IPS DF 4.7 (cell line): Measurements from ENCODE around the gene EIF2D.
"Not testable (repeated sequence)": the region's sequence is repeated elsewhere in the genome, so short reads cannot be mapped to it uniquely, and the experiment has no call there.

ENCODE experiments used
- DNase-seq: peaks from one replicate; pipeline ENCODE4 v3.0.0-alpha.2; 2013; ENCODE audit warnings: low spot score; ENCODE audit errors: extremely low read depth

Gene EIF2D

DNA sequence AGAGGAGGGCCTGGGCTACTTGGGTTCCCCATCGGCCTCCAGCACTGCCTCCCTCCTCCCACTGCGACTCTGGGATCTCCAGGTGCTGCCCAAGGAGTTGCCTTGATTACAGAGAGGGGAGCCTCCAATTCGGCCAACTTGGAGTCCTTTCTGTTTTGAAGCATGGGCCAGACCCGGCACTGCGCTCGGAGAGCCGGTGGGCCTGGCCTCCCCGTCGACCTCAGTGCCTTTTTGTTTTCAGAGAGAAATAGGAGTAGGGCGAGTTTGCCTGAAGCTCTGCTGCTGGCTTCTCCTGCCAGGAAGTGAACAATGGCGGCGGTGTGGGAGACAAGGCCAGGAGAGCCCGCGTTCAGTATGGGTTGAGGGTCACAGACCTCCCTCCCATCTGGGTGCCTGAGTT, 24.4 kb downstream of the EIF2D start:
- DNase-seq = no peak

DNA sequence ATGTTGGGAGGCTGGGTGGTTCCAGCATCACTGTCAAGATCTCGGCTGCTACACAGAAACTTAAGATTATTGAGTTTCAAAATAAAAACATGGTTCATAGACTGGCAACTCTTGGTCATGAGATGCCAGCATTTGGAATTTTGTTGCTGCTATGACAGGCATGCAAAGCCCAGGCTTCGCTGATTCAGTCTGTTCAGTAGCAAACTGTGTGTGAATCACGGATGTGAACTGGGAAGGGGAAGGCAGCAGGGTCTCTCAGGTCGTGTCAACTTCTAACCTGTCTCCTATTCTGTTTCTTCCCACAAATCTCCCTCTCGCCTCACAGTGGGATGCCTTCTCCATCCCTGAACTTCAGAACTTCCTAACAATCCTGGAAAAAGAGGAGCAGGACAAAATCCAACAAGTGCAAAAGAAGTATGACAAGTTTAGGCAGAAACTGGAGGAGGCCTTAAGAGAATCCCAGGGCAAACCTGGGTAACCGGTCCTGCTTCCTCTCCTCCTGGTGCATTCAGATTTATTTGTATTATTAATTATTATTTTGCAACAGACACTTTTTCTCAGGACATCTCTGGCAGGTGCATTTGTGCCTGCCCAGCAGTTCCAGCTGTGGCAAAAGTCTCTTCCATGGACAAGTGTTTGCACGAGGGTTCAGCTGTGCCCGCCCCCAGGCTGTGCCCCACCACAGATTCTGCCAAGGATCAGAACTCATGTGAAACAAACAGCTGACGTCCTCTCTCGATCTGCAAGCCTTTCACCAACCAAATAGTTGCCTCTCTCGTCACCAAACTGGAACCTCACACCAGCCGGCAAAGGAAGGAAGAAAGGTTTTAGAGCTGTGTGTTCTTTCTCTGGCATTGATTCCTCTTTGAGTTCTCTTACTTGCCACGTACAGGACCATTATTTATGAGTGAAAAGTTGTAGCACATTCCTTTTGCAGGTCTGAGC, 25.5 kb downstream of the EIF2D start:
- DNase-seq = no peak

DNA sequence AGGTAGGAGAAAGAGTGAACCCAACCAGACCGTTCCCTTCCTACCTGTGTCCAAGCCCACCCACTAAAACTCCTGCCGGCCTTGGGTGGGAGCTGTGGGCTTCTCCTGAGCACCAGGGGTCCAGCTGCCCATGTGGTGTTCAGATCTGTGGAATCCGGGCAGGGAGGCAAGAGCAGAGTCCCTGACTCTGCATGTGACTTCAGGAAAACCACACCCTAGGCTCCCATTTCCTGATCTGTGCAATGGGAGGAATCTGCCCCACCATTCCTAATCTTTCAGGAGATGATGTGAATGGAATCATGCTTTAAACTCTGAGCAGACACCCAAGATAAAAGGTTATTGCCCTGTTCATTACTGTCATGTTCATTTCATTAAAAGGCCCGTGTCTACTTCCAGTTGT, 27.6 kb downstream of the EIF2D start:
- DNase-seq = no peak

DNA sequence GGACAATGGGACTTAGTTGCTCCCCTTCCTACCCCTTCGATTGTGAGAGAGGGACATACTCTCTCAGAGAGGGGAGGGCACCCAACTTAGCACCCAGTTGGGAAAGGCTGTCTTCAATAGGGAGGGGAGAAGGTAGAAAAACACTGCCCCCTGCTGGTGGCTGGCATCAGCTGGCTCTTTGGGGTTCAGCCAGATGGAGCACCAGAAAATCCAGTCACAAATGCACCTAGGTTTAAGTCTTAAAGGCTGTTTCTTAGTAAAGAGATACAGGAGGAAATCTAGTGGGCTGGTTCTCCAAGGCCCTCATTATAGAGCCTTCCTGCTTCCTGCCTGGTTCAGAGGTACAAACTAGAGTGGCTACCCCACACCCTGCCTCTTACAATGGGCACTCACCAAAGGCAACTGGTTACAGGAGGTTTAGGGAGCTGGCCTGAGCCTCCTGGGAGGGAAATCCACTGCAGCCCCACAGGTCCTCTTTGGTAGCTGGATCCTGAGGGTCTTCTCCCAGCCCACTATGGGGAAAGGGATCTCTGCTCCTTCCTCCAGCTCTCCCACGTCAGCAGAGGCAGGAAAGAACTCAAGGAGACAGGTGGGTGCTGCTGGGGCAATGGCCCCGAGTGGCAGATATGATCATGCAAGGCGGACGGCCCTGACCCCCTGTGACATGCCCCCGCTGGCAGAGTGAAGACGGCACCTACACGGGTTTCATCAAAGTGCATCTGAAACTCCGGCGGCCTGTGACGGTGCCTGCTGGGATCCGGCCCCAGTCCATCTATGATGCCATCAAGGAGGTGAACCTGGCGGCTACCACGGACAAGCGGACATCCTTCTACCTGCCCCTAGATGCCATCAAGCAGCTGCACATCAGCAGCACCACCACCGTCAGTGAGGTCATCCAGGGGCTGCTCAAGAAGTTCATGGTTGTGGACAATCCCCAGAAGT, 28.3 kb downstream of the EIF2D start:
- no peak for DNase-seq

DNA sequence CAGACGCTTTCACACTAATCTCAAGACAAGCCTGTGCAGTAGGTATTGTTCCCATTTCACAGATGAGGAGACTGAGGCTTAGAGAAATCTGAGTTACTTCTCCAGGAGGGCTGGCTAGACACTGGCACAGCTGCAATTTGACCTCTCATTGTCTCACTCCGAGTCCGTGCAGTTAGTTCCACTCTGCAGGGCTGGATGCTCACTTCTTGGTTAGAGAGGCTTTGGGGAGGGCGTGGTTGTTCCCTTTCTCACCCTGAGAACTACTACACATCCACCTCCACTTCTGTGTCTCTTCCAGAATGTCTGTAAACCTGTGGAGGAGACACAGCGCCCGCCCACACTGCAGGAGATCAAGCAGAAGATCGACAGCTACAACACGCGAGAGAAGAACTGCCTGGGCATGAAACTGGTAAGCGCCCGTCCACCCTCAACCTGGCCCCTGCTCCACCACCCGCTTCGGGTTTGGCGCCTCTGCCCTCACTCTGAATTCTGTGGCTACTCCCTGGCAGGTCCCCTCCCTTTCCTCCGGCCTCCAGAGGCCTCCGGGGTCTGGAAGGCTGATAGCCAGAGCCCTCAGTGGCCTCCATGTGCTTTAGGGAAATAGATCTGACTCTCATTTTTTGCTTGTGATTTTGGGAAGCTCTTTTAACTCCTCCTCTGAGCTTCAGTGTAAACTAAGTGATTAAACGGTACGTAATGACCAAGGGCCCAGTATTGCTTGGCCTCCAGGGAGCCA, 29.1 kb downstream of the EIF2D start:
- DNase-seq = no peak

DNA sequence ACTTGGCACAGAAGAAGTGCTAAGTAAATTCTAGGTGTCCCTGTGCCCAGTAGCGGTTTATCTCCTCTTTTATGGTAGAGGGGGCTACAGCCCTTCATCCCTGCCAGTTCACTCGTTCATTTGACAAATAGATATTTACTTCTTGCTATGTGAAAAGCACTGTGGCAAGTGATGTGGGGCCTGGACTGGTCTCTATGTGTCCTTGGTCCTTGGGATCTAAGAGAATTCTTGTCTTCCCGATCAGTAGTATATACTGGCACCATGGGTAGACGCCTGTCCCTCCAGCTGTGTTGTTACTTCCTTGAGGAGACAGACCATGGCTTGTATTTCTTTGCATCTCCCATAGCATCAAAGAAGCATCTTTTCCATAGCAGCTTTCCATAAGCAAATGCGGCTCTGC, 29.7 kb downstream of the EIF2D start:
- no peak for DNase-seq

DNA sequence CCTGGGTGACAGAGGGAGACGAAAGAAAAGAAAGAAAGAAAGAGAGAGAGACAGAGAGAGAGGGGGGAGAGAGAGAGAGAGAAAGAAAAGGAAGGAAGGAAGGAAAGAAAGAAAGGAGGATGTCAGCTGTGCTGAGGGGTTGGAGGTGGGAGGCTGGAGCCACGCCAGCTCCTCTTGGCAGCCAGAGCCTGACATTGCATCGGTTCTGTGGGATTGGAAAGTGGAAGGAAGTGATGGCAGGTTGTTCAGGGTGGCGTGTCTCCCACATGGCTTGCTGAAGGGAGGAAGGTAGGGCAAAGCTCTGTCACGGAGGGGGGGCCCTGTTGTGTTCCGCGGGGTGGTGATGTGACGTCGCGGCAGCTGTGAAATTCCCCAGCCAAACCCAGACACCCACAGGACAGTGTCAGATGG, 30.7 kb downstream of the EIF2D start:
- DNase-seq = no peak

DNA sequence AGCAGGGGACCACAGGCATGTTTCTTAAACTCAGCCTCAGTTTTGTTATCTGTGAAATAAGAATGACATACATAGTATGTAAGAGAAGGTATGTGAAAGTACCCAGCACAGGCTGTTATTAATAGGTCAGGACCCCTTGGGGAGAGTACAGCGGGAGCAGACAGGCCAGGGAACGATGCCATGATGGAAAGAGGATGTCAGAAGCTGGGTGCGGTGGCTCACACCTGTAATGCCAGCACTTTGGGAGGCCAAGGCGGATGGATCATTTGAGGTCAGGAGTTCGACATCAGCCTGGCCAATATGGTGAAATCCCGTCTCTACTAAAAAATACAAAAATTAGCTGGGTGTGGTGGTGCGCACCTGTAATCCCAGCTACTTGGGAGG, 31.2 kb downstream of the EIF2D start:
- DNase-seq = not testable (repeated sequence)

DNA sequence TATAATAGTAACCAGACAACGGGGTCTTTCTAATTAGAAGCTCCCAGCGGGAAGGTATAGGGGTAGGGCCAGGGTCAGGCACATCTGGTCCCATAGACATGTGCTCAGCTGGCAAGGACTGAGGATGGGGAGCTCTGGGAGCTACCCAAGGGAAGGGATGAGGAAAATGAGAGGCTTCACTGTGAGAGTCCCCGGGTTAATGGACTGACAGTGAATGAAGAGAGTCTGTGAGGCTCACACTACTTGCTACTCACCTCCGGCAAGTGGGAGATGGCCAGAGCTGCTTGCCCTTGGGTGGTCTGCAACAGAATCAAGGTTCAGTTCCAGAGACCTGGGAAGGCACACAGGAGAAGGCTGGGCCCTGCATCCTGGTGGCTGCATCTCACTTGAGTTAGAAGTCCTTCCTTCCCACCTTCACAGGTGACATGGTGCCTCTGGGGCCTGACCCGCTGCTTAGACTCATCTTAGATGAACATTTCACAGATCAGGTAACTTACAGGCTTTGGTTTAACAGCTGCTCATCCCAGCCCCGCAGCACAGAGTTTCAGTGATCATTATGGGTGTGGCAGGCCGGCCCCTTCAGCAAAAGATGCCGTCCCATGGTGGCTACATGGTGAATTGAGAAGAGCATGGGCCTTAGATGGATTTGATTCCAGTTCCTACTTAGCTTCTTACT, 31.7 kb downstream of the EIF2D start:
- DNase-seq = no peak

DNA sequence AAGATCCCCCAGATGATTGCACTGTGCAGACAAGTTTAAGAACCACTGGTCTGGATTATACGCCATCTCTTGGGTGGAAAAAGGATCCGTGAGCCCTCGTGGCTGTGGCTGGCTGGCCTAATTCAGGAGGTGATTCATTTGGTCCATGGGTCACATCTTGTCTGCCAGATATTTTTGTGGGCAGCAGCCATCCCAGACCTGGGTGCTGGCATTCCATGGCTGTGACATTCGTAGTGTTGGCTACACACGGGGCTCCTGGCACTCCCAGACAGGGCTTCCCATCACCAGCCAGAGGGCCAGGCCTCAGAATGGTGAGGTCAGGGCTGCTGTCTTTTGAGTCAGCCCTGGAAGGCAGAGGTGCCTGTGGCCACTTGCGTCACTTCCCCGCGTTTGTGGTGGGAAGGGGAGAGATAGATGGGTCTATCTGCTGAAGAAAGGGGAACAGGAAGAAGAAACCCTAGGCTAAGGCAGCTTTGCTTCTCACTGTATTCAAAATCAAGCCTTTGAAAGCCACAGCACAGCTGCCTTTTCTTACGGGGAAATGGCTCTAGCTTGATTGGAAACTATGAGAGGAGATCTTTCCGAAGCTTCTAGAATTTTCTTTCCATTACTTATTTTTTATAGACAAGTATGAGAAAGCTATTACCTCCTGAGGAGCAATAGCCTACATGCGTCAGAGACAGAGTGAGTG, 32.4 kb downstream of the EIF2D start:
- no peak for DNase-seq

DNA sequence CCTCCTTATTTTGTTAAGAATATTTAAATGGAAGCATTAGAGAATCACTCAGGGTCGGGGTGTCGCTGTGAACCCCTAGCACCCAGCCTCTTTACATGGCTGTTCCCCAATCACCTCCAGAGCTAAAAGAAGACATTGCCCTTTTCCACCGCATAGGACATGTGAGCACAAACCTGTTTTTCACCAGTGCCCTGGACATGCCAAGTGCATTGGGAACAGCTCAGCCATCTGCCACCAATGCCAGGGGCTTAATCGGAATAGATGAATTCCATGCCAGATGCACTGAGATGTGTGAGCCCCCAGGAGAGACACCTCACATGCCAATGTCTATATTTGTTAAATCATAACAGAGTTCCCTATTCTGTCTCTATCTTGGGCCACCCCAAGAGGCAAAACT, 33.3 kb downstream of the EIF2D start:
- DNase-seq = no peak

DNA sequence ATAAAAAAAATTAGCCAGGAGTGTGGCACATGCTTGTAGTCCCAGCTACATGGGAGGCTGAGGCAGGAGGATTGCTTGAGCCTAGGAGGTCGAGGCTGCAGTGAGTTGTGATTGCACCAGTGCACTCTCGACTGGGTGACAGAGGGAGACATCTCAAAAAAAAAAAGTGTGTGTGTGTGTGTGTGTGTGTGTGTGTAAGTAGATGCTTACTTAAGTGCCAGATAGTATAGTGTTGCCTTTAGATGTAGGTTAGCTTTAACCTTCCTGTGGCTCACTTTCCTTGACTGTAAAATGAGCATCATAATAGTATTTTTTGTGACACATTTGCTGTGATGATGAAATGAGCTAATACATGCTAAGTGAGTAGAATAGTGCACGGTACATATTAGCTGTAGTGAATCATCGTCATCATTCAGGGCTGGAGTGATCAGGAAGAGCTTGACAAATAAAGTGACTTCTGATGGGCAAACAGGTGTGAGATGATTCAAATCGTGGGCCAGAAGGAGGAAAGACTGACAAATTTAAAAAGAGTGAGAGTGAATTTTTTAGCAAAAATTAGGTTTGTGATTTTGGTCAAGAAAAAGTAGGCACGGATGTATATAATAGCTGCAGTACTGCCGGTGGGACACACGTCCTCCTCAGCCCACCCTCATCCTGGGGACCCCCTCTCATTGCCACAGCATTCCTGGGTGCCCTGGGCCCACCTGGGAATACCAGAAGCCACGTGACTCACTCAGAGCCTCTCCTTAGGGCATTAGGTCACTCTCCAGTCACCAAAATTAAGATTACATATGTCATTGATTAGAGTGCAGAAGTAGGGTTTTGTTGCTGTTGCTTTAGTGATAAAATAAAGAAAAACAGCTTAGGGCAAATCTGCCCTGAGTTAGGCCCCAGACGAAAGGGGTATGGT, 33.9 kb downstream of the EIF2D start:
- DNase-seq = no peak

DNA sequence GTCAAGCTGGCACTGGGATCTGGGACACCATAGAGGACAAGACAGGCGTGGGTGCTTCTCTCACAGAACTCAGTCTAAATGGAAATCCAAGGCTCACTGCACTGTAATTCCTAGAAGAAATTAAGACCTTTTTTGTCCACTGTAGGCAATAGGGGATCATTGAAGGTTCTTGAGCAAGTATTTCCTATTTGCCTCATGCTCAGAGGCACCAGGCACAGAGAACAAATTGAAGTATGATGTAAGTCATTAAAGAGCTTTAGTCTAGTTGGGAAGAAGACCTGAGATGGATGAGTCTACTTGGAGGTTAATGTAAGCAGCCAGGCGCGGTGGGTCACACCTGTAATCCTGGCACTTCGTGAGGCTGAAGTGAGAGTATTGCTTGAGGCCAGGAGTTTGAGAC, 34.6 kb downstream of the EIF2D start:
- no peak for DNase-seq

DNA sequence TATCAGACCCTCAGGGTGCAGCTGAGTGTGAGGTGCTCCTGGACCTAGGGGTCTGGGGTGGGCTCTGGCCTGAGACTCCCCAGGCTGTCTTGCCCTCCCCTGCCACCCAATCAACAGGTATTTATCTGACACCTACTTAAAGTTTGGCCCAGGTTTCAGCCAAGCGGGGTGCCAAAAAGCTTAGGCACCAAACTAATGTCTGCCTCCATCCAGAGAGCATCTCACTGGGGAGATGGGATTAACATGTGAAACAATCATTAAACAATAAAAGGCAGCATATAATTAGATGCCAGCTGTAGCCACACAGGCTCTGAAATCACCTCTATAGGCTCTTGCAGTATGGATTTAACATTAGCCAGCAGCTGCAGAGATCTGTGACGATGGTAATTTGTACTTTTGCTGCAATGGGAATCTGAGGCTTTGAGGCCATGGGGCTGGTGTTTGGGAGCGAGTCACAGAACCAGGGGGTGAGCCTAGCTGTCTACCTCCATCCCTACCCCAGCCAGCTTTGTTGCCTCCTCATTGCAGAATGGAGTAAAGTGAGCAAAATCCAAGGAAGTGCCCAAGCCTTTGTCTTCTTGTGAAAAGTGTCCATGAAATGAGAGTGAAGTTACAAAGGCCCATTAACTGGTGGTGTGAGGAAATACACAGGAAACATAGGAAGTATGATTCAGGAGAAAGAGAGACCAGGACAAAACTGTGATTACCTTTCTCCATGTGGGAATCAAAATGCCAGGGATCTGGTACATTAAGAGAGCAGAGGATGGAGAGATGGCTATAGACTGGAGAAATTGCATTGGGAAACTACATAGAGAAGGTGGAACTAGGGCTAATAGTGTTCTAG, 36.1 kb downstream of the EIF2D start:
- no peak for DNase-seq

DNA sequence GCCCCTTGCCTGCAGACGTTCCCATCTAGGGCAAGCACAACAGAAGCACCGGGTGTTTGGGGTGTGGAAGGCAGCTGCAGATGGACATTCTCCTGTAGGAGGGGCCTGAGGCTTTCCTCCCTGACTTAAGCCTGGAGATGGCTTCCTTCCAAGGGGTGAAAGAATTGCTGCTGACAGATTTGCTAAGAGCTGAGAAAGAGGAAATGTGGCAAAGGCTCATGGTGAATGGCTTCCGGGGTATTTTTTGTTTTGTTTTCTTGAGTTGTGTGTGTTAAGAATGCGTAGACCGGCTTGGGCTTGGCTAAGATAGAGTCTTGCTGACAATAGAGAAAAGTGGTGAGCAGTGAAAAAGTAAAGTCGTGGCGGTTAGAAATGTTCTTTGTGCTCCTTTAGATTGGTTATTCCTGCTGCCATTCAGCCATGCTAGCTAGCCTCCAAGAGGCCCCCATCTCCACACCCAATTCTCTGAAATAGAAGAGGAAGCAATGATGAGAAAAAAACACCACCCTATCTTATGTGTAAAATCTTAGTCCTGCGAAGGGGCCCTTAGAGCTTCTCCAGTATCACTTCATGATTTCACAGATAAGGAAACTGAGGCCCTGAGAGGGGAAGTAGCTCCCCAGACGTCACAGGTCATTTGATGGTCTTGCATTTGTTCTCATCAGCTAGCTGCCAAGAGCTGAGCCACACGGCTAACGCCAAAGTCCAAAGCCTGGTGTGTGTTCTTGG, 36.9 kb downstream of the EIF2D start:
- DNase-seq = no peak

DNA sequence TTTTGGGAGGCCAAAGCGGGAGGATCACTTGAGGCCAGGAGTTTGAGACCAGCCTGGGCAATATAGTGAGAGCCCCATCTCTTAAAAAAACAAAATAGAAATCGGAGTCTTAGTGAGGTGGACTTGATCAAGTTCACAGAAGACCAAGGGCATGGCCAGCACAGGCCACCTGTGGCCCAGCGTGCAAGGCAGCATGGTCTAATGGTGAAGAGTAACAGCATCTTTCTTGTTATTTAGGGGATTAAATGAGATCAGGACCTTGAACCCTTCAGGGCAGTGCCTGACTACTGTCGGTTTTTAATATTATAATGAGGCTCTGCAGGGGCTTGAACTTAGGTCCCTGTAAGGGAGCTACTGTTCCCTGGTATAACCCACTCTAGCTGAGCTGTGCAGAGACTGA, 38.5 kb downstream of the EIF2D start:
- no peak for DNase-seq

DNA sequence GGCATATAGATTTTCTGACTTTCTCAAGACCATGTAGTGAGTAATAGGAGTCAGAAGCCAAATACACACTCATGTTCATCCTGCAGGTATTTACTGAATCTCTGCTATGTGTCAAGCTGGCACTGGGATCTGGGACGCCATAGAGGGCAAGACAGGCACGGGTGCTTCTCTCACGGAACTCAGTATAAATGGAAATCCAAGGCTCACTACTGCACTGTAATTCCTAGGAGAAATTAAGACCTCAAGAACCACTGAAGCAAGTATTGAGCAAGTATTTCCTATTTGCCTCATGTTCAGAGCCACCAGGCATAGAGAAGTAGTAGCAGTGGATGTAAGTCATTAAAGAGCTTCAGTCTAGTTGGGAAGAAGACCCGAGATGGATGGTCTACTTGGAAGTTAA, 38.9 kb downstream of the EIF2D start:
- DNase-seq = no peak

DNA sequence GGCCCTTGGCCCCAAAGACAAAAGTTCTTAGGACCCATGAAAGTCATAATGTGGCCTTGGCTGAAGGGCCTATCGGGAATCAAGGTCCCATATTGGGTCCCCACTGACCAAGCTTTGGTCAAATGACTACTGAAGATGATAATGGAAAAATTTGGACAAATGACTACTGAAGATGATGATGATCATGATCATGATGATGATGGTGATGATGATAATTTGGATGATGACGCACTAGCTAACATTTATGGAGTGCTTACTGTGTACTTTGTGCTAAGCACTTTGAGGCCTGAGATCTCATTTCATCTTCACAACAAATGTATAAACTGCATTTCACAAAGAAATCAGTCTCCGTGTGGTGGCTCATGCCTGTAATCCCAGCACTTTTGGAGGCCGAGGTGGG, 39.4 kb downstream of the EIF2D start:
- DNase-seq = no peak
